ENCODE measurements around the gene KCNJ10.

GRCh38 chr1:160009081-160009480 is 60.9 kb downstream of the KCNJ10 start:
- TF ChIP-seq CTCF (IDR thresholded peaks at IDR 0.05; ENCODE audit: low read depth, low read length) (no peak), EZH2phosphoT487 (IDR thresholded peaks at IDR 0.05; ENCODE audit: low read depth) (no peak)

Data from OCI-LY3 (cell line).